GM06990 (cell line): ENCODE results near the gene ARHGEF1.

Experiments
- DNase-seq: peaks from one replicate; pipeline ENCODE4 v3.0.0-alpha.2; 2011; ENCODE audit not compliant: insufficient read length; ENCODE audit errors: extremely low read depth
- H3K27me3 ChIP-seq: replicated peaks from 2 replicates; pipeline ENCODE4 v1.6.0; 2011; ENCODE audit warnings: low read length; ENCODE audit not compliant: control insufficient read depth, insufficient read depth
- H3K36me3 ChIP-seq: 2 replicates; pipeline ENCODE4 v1.5.1; 2011; ENCODE audit warnings: low read length; ENCODE audit not compliant: control insufficient read depth, insufficient read depth
- H3K4me3 ChIP-seq: replicated peaks from 2 replicates; pipeline ENCODE4 v1.5.1; 2011; ENCODE audit warnings: low read depth, mild to moderate bottlenecking, control low read depth, low read length
- TF ChIP-seq, protein P1 (sequence below): IDR thresholded peaks from 2 replicates; pipeline ENCODE4 v1.5.1; 2011; ENCODE audit warnings: low read length, control low read depth, mild to moderate bottlenecking, inconsistent platforms; ENCODE audit not compliant: insufficient read depth, poor library complexity, severe bottlenecking

Gene ARHGEF1

DNA sequence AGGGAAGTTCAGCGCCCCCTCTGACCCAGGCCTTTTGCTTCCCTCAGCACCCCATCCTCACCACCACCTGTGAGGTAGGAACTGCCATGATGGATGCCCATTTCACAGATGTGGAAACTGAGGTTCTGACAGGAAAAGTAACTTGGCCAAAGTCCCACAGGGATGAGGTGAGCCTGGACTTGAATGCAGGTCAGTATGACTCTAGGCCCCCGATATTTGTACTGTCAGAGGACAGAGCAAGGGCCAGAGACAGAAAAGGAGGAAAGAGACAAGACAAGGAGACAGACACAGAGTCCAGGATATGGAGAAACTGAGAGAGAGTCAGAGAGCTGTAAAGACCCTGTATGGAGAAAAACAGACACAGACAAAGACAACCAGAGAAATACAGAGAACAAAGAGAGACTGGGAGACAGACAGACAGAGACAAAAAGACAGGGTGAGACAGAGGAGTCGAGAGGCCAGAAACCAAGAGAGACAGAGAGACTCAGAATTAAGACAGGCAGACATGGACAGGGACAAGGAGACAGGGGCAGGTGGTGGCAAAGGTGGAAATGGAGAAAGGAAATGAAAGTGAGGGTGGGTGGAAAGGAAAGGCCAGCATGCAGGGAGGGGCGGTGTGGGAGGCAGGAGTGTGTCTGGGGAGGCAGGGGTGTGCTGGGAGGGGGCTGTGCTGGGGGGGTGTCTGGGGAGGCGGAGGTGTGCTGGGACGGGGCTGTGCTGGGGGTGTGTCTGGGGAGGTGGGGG is 40.2 kb downstream of the ARHGEF1 start:
- no peaks in the 10 kb centered on the region for H3K36me3 ChIP-seq
- no peak for DNase-seq
- no peaks in the 10 kb centered on the region; the same call in none of the 2 replicates for H3K27me3 ChIP-seq
- TF ChIP-seq, protein P1, sequence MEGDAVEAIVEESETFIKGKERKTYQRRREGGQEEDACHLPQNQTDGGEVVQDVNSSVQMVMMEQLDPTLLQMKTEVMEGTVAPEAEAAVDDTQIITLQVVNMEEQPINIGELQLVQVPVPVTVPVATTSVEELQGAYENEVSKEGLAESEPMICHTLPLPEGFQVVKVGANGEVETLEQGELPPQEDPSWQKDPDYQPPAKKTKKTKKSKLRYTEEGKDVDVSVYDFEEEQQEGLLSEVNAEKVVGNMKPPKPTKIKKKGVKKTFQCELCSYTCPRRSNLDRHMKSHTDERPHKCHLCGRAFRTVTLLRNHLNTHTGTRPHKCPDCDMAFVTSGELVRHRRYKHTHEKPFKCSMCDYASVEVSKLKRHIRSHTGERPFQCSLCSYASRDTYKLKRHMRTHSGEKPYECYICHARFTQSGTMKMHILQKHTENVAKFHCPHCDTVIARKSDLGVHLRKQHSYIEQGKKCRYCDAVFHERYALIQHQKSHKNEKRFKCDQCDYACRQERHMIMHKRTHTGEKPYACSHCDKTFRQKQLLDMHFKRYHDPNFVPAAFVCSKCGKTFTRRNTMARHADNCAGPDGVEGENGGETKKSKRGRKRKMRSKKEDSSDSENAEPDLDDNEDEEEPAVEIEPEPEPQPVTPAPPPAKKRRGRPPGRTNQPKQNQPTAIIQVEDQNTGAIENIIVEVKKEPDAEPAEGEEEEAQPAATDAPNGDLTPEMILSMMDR, result no peak
- H3K4me3 ChIP-seq, result no peak overlapping the region

DNA sequence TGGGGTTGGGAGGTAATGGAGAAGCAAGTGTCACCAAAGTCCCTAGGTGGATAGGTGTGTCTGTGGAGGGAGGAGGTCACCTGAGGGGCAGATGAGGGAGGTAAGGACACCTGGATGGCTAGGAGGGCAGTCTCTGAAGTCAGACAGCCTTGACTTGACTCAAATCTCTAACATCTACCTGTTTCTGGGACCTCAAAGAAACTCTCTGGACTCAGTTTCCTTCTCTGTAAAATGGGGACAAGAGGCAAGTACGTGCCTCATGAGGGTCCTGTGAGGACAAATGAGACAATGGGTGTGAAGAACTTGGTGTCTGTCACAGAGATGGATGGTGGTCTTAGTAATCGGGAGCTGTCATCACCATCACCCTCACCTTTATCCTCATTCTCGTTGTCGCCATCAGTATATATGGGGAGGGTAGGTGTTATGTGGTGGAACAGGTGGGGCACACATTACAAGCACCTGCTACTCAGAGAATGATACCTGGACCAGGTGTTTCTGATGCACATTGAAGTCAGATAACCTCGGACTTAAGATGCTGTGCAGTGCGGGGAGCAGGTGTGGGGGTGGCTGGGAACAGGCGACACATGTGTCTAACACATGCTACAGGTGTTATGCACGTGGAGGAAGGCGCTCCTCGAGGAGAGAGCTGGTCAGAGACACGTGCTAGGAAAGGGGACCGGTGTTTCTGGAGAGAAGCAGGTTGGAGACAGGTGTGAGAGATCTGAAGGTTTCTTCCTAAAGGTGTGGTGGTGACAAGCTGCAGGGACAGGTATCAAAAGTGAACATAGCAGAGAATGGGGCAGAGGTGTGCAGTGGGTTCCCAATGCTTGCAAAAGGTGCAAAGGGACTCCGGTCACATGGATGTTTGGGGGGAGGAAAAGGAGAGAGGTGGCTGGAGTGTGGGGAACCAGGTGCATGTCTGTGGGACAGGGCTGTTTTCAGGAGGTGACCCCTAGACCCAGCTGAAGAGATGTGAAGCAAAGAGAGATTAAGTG is 41.5 kb downstream of the ARHGEF1 start:
- TF ChIP-seq, protein P1, result no peak
- H3K4me3 ChIP-seq, result no peak overlapping the region
- DNase-seq, result no peak
- no peaks in the 10 kb centered on the region; the same call in none of the 2 replicates for H3K27me3 ChIP-seq
- H3K36me3 ChIP-seq, result no peaks in the 10 kb centered on the region

DNA sequence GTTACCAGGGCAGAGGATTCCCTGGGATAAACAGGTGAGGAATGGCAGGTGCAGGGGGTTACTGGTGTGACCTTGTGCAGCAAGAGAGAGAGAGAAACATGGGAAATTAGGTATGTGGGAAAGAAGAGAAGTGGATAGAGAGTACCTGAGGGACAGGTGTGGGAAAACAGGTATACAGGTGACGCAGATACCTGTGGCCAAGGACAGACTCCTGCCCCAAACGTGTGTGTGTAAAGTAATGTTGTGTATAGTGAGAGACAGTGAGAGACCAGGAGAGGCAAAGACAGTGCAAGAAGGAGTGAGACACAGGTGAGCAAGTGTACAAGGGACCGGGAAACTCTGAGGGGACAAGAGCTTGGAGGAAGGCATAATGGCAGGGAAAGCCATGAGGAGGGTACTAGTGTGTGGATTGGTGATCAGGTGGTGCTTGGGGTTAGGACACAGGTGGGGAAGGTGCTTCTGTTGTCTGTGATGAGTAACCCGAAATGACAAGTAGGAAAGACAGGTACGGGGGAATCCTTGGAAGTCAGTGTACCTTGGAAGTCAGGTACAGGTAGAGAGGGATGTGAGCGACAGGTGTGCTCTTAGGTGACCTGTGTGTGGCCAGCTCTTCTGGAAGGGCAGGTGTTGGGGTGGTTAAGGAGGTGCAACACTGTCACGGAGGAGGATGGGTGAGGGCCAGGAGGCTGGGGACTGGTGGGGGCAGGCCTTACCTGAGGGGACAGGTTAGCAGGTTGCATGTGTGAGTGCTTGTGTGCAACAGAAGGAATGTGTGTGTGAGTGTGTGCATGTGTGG is 42.4 kb downstream of the ARHGEF1 start:
- Histone ChIP-seq H3K4me3 (no peak overlapping the region), H3K36me3 (no peaks in the 10 kb centered on the region), H3K27me3 (peaks cover 5% of the 10 kb centered on the region)
- TF ChIP-seq, protein P1, result no peak
- DNase-seq, result no peak

DNA sequence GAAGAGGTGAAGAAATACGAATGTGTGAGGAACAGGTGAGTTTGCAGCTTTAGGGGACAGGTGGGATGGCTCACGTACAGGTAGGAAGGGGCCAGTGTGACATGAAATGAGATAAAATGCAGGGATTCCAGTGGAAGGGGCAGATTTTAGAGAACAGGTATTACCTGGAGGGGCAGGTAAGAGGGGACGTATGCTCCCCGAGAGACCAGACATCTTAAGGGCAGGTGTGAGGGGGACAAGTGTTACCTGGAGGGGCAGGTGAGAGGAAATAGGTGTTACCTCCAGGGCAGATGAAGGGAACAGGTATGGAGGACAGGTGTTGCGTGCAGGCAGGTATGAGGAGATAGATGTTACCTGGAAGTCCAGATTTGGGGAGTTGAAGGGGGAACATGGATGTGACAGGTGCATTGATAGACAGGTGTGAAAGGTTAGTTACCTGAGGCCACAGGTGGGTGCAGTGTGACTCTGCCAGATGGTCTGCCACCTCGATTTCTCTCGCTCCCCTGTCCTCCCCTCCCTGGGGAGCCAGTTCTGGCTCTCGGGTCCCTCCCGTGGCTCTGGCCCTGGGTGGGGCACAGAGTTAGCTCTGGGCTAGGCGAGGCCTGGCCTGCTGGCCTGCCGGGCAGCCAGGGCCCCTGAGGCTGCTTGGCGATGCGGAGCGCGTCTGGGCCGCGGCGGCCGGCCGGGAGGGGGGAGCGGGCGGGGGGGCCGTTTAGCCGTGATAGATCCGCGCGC is 43.2 kb downstream of the ARHGEF1 start:
- DNase-seq, result no peak
- TF ChIP-seq, protein P1, result no peak
- no peaks in the 10 kb centered on the region for H3K36me3 ChIP-seq
- H3K27me3 ChIP-seq, result peaks cover 7% of the 10 kb centered on the region
- no peak overlapping the region for H3K4me3 ChIP-seq
